Superior temporal gyrus (tissue), 1 donor: Measurements from ENCODE around the gene AREL1.

Experiments
- DNase-seq: peaks from one replicate; pipeline ENCODE4 v3.0.0-alpha.2; 2016; ENCODE audit errors: extremely low spot score

Gene AREL1

GRCh38 chr14:74697543-74697942 lies 15.3 kb downstream of the AREL1 start:
- no peak for DNase-seq

DNA sequence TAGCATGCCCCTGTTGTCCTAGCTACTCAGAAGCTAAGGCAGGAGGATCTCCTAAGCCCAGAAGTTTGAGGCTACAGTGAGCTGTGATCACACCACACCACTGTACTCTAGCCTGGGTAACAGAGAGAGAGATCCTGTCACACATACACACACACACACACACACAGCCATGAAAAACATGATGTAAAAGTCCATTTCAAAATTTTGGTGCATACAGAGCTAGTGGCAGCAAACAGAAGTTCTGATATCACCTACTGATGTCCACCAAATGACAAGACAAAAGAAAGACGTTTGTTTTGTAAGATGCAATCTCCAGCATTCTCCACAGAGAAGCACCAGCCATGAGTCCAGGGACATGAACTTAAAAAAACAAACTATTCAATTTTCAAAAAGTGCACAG lies 15.9 kb downstream of the AREL1 start:
- no peak for DNase-seq

DNA sequence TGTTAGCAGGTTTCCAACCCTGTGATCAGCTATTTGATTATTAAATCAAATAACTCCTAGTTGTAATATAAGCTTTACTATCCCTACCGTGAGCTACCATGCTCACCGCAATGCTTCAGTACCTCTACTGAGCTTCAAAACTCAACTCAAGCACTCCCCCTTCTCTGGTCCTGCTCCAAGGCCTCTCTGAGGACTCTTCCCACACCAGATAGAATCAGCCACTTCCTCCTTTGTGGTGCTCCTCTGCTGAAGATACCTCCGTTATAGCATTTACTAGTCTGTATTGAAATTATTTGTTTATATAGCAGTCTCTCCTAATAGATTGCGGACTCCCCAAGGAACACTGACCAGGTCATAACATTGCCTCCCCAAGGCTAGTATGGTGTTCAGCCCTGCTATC lies 17.5 kb downstream of the AREL1 start:
- DNase-seq, result no peak

DNA sequence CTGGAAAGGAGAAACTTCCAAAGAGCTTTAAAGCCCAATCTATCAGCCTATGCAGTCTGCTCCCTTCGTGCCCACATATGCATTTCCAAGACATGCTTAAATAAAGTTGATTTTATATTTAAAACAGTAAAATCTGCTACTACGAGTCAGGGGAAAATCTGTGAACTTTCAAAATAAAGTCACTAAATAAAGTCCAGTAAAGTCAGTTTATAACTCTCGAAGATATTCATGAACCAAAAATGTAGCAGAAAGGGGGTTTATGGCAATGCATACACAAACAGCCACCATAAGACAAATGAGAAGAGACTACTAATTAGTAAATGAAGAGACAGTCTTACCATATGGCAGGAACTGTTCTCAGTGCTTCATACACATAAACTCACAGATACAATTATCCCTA lies 19.7 kb downstream of the AREL1 start:
- DNase-seq, result no peak

- no peak for DNase-seq
Measured at GRCh38 chr14:74691456-74691855, 21.4 kb downstream of the AREL1 start.

GRCh38 chr14:74685921-74686678 lies 26.8 kb downstream of the AREL1 start:
- DNase-seq, result no peak

GRCh38 chr14:74685056-74685455 lies 27.8 kb downstream of the AREL1 start:
- DNase-seq, result no peak

- no peak for DNase-seq
Measured at GRCh38 chr14:74684434-74684833, 28.4 kb downstream of the AREL1 start.

GRCh38 chr14:74683406-74683805 lies 29.5 kb downstream of the AREL1 start:
- no peak for DNase-seq

DNA sequence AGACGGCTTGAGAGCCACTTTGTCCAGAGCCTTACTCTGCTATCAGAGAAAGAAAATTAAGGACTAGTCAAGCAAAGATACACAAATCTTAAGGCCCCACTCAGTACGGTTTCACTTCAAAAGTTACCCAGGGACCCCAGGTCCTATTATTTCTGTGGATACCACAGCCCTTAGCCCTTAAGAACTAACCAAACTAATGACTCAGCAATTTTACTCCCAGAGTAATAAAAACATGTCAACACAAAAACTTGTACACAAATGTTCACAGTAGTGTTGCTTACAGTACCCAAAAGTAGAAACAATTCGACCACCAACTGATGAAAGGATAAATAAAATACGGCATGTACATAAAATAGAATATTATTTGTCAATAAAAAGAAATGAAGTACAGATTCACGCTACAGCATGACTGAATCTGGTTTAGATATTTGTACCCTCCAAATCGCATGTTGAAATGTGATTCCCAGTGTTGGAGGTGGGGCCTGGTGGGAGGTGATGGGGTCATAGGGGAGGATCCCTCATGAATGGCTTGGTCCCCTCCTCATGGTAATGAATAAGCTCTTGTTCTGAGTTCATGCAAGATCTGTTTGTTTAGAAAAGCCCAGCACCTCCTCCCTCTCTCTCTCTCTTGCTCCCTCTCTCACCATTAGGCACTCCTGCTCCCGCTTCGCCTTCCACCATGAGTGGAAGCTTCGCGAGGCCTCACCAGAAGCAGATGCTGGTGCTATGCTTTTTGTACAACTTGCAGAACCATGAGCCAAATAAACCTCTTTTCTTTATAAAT lies 30.5 kb downstream of the AREL1 start:
- DNase-seq, result peak; percentile 78

DNA sequence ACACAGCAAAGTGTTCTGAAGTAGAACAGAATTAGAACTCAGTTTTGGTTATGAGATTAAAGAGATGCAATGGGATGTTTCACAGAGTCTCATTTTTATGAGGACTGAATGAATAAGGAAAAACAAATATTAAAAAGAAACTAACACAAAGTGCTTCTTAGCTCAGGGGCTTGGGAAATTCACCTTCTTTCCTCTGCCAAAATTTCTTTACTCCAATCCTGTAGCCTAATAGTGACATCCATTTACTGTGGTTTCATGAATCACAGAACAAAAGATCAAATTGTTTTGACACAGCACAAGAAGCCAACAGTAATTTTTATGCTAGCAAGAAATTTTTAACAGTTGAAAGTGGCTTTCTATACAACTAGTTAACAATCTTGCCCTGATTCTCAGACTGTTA lies 37.7 kb downstream of the AREL1 start:
- no peak for DNase-seq

DNA sequence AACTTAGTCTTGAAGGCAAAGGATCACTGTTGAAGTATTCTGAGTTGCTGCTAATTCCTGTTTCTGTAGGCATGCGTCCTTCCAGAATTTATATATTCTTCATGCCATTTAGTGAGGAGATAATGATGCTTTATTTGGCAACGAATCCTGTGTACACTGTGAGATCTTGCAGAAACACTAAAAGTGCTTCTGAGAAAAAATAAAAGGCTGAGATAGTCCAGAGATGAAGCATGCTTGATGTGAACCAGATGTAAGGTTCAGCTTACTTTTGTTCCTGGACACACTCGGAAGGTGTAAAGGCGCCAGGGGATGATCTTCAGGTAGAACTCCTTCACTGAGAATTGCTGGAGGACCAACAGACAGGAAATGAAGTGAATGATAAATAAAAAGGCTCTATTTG lies 39.1 kb downstream of the AREL1 start:
- no peak for DNase-seq

DNA sequence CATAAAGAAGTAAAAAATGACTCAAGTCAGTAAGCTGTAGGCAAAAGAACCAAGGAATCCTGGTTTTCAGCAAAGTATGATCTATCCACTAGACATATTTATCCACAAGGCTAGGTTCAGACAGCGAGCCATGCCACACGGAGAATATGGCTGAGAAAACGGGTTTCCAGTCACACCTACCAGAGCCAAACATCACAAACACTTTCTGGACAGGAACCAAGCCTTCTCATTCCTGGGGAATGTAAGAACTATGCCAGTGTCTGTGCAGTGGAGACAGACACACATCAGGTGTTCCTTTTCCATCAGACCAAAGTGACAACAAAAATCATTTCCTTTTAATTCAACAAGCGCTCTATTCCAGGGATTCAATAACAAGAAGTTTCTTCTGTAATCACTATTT lies 41.1 kb downstream of the AREL1 start:
- no peak for DNase-seq

DNA sequence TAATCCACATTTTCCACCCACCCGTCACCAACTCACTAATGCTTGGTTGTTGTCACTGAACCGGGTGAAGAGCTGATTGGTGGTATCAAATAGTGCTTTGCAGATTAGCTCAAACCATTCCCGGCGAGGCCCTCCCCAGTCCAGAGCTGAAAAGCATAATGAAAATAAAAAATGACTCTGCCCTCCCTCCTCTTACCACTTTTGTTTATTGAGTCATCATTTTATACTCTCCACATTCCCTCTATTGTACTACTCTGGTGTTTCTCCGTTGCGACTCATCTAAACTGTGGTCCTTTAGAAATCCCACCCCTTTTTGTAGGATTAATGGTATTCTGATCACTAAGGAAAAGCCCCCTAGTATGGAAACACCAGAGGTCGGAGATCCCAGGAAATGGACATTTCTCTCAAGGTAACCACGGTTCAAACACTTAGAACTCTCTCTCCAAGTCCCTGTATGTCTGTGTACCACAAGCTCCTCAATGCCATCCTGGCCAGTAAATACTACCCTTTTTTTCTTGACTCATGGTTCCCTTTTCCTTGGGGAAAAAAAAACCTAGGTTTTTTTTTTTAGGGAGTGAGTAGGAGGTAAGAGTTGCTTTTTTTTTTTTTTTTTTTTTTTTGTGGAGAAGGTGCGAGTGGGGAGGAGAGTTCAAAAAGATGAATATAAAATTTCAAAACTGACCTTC lies 42.0 kb downstream of the AREL1 start:
- DNase-seq, result no peak

GRCh38 chr14:74669846-74670245 lies 43.0 kb downstream of the AREL1 start:
- no peak for DNase-seq

DNA sequence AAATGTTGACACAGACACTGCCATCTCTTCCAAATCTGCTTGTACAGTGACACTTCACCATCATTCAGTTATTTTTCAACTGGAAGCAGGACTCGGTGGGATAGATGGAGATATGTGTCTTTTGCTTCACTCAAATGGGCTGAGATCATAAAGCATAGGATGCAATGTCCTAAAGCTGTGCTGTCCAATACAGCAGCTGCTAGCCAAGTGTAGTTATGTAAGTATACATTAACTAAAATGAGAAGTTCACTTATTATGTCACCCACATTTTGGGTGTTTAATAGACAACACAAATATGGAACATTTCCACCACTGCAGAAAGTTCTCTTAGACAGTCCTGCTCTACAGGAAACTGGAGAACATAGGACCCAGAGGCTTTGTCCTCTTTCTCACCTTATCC lies 43.6 kb downstream of the AREL1 start:
- no peak for DNase-seq

- DNase-seq, result no peak
Measured at GRCh38 chr14:74667758-74668157, 45.1 kb downstream of the AREL1 start.

GRCh38 chr14:74664717-74665116 lies 48.2 kb downstream of the AREL1 start:
- no peak for DNase-seq

GRCh38 chr14:74663884-74664283 lies 49.0 kb downstream of the AREL1 start:
- DNase-seq, result no peak

GRCh38 chr14:74661726-74662450 lies 51.0 kb downstream of the AREL1 start:
- DNase-seq, result no peak

GRCh38 chr14:74660863-74661262 lies 52.0 kb downstream of the AREL1 start:
- DNase-seq, result no peak

- no peak for DNase-seq
Measured at GRCh38 chr14:74660167-74660566, 52.7 kb downstream of the AREL1 start.
